HG03439 (cell line): ENCODE data around the gene USH2A.

Source experiments
- ATAC-seq: cut with Tn5 transposase; IDR thresholded peaks from one replicate; pipeline ENCODE4 v1.9.1; 2021; ENCODE audit warnings: mild to moderate bottlenecking, moderate library complexity; ENCODE audit not compliant: unreplicated experiment

The USH2A gene

GRCh38 chr1:215657047-215657446 is 766.2 kb downstream of the USH2A start:
- no peak for ATAC-seq

DNA sequence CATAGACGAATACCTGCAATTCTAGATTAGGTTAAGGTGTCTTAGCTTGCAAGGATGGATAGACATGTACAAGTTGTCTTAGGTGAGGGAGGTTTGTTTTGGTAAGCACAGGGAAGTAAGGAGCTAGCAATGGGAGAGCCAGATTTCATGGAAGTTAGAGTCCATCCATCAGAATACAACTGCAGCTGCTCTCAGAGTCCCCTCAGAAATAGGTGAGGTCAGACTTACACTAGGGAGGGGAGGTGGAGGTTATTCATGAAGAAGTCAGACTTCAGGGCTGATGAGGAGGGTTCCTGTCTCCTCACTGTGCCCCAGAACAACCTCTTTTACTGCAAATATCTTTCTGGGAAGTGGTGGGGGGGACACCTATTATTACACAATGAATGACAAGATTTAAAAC is 770.9 kb downstream of the USH2A start:
- no peak for ATAC-seq

DNA sequence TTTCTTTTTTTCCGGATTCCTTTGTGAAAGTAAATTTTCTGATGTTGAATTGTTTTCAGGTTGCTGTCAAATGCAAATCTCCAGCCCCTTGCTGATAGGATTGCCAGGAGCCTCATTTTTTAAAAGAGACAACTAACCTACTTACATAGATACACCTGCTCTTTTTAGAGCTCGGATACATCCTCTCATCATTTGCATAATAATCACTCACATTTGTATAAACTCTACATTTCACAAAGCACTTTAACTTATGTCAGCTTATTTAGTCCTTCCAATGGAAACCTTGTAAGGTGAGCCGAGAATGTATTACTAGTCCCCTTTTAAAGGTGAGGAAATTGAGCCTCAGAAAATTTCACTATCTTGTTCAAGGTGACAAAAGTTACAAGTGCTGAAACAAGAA is 771.4 kb downstream of the USH2A start:
- ATAC-seq: no peak

- no peak for ATAC-seq
These were observed 772.6 kb downstream of the USH2A start for GRCh38 chr1:215650446-215651149.

DNA sequence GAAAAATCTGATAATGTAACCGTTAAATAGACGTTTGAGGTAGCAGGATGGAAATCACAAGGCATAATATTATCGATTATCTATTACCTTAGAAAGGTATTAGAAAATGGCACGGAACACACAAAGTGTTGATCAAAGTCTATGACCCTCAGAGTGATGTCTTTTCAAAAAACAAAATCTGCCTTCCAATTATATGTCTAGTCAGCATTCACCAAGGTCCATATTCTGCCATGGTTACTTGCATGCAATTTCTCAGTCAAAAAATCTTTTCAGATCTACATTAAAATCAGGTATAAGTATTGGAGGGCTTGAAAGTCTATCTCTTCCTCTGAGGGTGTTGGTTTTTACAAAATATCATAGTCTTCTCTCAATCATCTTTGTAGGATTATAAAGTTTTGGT is 774.3 kb downstream of the USH2A start:
- ATAC-seq: no peak

DNA sequence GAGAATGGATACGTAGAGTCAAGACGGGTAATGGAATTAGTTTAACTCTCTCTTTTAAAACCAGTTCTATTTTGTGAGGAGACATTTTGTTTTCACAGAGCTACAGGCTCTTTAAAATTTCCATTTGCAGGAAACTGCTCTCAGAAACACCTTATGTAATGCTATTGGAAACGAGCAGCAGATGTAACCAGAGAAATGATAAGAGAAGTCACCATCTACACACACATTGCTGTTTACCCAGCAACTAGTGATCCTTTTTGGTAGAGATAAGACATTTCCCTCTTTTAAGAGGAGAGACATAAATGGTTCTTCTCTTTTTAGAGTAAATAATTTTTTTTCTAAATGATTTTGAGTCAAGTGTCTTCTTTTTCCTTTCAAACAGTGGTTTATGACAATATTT is 775.5 kb downstream of the USH2A start:
- no peak for ATAC-seq

DNA sequence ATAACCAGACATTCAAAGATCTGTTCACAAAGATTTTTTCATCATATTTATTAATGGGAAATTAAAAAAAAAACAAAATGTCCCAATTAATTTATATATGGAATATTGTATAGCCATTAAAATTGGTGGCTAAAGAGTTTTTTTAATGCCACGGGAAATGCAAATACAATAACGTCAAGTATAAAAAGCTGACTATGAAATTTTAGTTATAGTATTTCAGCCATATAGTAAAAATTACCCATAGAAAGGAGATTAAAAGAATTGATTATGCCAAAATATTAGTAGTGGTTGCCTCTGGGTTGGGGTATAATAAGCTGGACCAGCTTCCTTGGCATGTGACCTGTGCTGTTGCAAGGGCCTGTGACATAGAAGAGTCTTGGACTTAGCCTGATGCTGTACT is 777.4 kb downstream of the USH2A start:
- no peak for ATAC-seq

DNA sequence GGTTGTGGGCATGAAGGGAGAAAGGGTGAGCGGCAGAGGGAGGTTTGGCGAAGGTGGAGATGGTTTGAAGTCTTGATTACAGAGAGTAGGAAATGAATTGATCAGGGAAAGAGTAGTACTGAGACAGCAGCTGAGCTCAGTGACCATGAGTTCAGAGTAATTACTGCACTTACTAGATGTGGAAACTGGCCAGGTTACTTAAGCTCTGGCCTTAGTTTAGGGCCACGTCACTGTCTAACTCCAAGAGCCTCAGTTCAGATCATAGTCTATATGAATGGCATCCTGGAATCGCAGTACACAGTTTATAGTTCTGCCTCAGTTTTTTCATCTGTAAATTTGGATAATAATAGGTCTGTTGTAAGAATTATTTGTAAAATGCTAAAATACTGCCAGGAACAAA is 778.1 kb downstream of the USH2A start:
- ATAC-seq: no peak

- ATAC-seq: no peak
These were observed 779.5 kb downstream of the USH2A start for GRCh38 chr1:215643592-215644321.

DNA sequence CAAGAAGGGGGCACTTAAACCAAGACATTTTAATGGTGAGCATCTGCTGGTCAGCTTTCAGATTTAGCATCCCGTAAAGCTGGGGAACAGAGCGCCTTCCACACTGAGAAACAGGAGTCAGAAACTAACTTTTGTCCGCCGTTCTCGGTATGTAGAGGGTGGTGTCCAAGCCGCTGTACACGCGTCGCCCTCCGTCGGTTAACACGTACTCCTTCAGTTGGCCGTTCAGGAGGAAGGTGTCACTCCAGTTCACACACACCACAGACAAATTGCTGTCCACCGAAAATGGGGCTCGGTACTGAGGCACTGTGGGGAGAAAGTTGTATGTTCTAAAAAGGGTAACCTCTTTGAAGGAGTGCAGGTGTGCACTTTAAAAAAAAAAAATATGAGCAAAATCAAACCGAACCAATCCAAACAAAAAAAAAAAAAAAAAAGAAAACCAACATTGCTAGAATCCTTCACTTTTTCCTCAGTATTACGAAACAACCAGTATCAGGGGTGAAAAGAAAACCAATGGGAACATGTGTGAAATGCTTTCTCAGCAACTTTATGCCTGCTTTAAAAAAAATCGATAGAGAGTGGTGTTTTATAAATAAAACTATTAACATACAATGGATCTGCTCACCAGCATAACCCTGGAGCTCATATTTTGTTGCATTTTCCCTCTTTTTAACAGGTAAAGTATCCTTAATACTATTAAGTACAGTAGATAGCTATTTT is 782.7 kb downstream of the USH2A start:
- no peak for ATAC-seq

- ATAC-seq: no peak
These were observed 786.1 kb downstream of the USH2A start for GRCh38 chr1:215637041-215637573.

DNA sequence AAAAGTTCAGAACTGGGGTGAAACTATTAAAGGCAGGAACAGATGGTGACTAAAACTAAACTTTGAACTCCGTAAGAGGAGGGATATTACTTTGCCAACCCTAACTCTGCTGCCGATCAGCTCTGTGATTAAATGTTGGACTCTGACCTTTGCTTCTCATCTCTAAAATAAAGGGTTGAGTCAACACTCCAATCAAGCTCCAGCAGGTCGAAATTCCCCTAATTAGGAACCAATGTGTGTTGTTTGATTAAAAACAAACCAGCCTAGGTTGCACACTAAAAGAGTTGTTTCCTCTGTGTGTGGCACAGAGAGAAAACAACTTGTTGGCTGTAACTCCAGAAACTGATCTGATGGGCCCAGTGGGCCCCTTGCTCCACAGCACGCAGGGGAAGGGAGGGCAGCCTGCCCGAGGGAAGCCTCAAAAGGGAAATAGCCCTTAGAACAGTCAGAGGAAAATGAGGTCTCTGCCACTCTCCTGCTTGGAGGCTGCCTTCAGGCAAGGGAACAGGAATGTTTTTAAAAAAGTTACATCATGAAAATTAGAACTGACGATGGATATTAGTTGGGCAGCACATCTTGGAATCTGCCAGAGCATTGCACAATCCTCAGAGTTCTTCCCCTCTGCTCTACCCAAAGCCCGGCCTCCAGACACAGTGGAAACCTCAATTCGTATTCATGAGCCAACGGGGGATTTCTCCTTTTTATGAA is 786.8 kb downstream of the USH2A start:
- ATAC-seq: no peak

DNA sequence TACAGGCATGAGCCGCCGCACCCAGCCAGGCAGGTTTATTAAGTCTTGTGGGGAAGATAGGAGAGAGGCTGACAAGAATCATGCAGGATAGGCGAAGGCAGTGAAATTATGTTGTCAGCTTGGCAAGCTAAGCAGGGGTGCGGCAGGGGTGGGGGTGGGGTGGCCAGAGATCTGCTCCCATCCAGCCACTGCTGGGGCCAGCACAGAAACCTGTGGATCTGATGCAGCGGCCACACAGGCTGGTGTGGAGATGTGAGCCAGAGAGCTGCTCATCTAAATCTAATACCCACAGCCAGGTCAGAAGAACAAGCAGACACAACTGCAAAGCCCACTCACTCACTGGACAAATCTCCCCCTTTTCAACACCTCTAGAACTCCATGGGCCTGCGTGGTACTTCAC is 787.4 kb downstream of the USH2A start:
- no peak for ATAC-seq

- ATAC-seq: no peak
These were observed 791.8 kb downstream of the USH2A start for GRCh38 chr1:215631489-215631888.

DNA sequence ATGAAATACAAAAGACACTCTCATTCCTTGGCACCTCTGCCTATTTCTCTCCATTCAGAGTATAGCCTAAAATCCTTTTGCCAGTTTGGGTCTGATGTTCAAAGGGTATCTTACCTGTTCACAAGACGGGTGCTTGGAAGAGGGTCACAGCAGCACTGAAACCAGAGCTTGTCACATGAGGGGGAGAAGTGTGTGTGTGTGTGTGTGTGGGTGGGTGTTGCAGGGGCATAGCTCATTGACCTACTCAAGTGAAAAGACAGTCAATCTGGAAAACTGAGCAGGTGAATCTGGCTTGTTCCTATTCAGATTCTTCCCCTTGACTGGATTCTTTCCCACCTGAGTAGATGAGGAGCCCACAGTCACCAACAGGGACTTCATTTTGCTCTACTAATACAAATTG is 792.2 kb downstream of the USH2A start:
- ATAC-seq: no peak

- ATAC-seq: no peak
These were observed 797.3 kb downstream of the USH2A start for GRCh38 chr1:215625949-215626348.

GRCh38 chr1:215623162-215623561 is 800.1 kb downstream of the USH2A start:
- no peak for ATAC-seq

DNA sequence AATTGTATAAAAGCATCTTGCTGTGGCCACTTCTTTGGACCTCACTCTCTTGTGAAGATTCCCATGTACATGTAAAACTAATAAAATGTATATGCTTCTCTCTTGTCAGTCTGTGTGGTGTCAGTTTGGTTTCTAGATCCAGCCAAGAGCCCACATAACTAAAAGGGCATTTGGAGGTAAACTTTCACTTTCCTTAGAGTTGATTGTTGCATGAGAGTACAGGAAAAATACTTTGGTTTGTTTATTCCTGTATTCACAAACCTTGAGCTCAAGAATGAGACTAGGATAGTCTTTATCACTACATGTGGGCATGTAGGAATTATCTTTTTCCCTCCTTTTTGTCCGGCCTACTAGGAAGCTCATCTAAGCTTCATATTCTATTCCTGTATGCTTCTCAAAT is 805.3 kb downstream of the USH2A start:
- no peak for ATAC-seq

- ATAC-seq: no peak
These were observed 810.9 kb downstream of the USH2A start for GRCh38 chr1:215612391-215612790.

- no peak for ATAC-seq
These were observed 814.6 kb downstream of the USH2A start for GRCh38 chr1:215608646-215609045.

DNA sequence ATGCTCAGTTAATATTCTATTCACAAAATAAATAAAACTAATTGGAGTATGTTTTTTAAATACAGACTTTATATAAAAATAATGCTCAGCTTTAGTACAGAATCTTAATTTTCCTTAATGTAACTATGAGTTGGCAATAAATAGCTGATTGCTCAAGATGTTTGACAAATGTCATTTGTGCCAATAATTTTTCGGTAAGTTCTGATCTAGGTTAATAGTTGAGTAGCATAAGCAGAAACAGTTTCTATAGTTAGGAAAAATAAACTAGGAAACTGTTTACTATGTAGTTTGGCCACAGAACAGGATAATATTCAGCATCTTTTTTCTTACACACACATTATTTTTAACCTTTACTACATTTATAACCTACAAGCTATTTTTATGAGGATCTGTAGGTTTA is 815.8 kb downstream of the USH2A start:
- no peak for ATAC-seq
